Pons (tissue), 1 donor: Measurements from ENCODE around the gene C2orf42.
"Not testable (repeated sequence)": the region's sequence is repeated elsewhere in the genome, so short reads cannot be mapped to it uniquely, and the experiment has no call there.

Source experiments
- DNase-seq: peaks from one replicate; pipeline ENCODE4 v3.0.0-alpha.2; 2016; ENCODE audit warnings: low spot score

C2orf42 gene

GRCh38 chr2:70131344-70132143, 59.3 kb downstream of the C2orf42 start:
- not testable (repeated sequence) for DNase-seq

- DNase-seq = no peak
Measured at GRCh38 chr2:70128005-70128404, 62.8 kb downstream of the C2orf42 start.

- DNase-seq = no peak
Measured at GRCh38 chr2:70126413-70126812, 64.4 kb downstream of the C2orf42 start.

GRCh38 chr2:70125498-70125898, 65.3 kb downstream of the C2orf42 start:
- no peak for DNase-seq

- peak; percentile 69 for DNase-seq
Measured at GRCh38 chr2:70124983-70125480, 65.8 kb downstream of the C2orf42 start.

- no peak for DNase-seq
Measured at GRCh38 chr2:70123829-70124116, 67.0 kb downstream of the C2orf42 start.

- DNase-seq = peak; percentile 72
Measured at GRCh38 chr2:70123051-70123828, 67.6 kb downstream of the C2orf42 start.

- DNase-seq = no peak
Measured at GRCh38 chr2:70122470-70122869, 68.3 kb downstream of the C2orf42 start.

- DNase-seq = no peak
Measured at GRCh38 chr2:70121627-70122372, 69.0 kb downstream of the C2orf42 start.

- DNase-seq = peak; percentile 93
Measured at GRCh38 chr2:70118798-70119454, 71.9 kb downstream of the C2orf42 start.

- DNase-seq = no peak
Measured at GRCh38 chr2:70116936-70117552, 73.8 kb downstream of the C2orf42 start.

- DNase-seq = peak; percentile 62
Measured at GRCh38 chr2:70115646-70116442, 75.0 kb downstream of the C2orf42 start.

GRCh38 chr2:70113359-70114070, 77.3 kb downstream of the C2orf42 start:
- no peak for DNase-seq

- DNase-seq = no peak
Measured at GRCh38 chr2:70111752-70112591, 78.8 kb downstream of the C2orf42 start.

GRCh38 chr2:70110397-70110796, 80.4 kb downstream of the C2orf42 start:
- not testable (repeated sequence) for DNase-seq

- not testable (repeated sequence) for DNase-seq
Measured at GRCh38 chr2:70106138-70106537, 84.7 kb downstream of the C2orf42 start.

GRCh38 chr2:70104231-70105111, 86.3 kb downstream of the C2orf42 start:
- peak; percentile 72 for DNase-seq

GRCh38 chr2:70103531-70104061, 87.2 kb downstream of the C2orf42 start:
- DNase-seq = no peak
